ENCODE measurements around the gene AAGAB.
"Not testable (repeated sequence)": the region's sequence is repeated elsewhere in the genome, so short reads cannot be mapped to it uniquely, and the experiment has no call there.

Gene AAGAB

GRCh38 chr15:67154249-67154648, 100.2 kb downstream of the AAGAB start:
- no peak overlapping the region for H3K27ac ChIP-seq (replicated peaks)
- no peaks in the 10 kb centered on the region for H3K27me3 ChIP-seq (ENCODE audit: insufficient read depth, poor library complexity, severe bottlenecking)
- TF ChIP-seq CTCF (IDR thresholded peaks at IDR 0.05; ENCODE audit: insufficient read depth, low read length), result no peak
- TF ChIP-seq SPI1 (IDR thresholded peaks at IDR 0.05; ENCODE audit: borderline replicate concordance, low read depth), result no peak
- no peak for TF ChIP-seq POLR2AphosphoS5 (IDR thresholded peaks at IDR 0.05; ENCODE audit: low read depth)
- no peak for TF ChIP-seq REST (IDR thresholded peaks at IDR 0.05; ENCODE audit: insufficient replicate concordance, low read depth)
- TF ChIP-seq GABPA (IDR thresholded peaks at IDR 0.05; ENCODE audit: low read depth), result no peak
- no peak for DNase-seq (ENCODE audit: low read depth in 1 of 2, low spot score in 1 of 2)
- no peak overlapping the region for H3K4me3 ChIP-seq (replicated peaks; ENCODE audit: insufficient read depth, low read length)

- H3K27me3 ChIP-seq (ENCODE audit: insufficient read depth, poor library complexity, severe bottlenecking); H3K27ac ChIP-seq (replicated peaks); DNase-seq (ENCODE audit: low read depth in 1 of 2, low spot score in 1 of 2); H3K4me3 ChIP-seq (replicated peaks; ENCODE audit: insufficient read depth, low read length): not testable (repeated sequence)
Observed at GRCh38 chr15:67153044-67153443, 101.4 kb downstream of the AAGAB start.

- H3K27ac ChIP-seq (replicated peaks), result no peak overlapping the region
- TF ChIP-seq GABPA (IDR thresholded peaks at IDR 0.05; ENCODE audit: low read depth), result no peak
- TF ChIP-seq SPI1 (IDR thresholded peaks at IDR 0.05; ENCODE audit: borderline replicate concordance, low read depth), result no peak
- no peak for TF ChIP-seq REST (IDR thresholded peaks at IDR 0.05; ENCODE audit: insufficient replicate concordance, low read depth)
- no peak for TF ChIP-seq CTCF (IDR thresholded peaks at IDR 0.05; ENCODE audit: insufficient read depth, low read length)
- no peak for TF ChIP-seq POLR2AphosphoS5 (IDR thresholded peaks at IDR 0.05; ENCODE audit: low read depth)
- no peak for DNase-seq (ENCODE audit: low read depth in 1 of 2, low spot score in 1 of 2)
- H3K4me3 ChIP-seq (replicated peaks; ENCODE audit: insufficient read depth, low read length), result no peak overlapping the region
- H3K27me3 ChIP-seq (ENCODE audit: insufficient read depth, poor library complexity, severe bottlenecking), result no peaks in the 10 kb centered on the region
Observed at GRCh38 chr15:67152429-67152828, 102.0 kb downstream of the AAGAB start.

Measured in HL-60 (cell line).